PC-9 (cell line): ENCODE results near the gene DNM3. TPM values are rescaled to one million over a fixed set of nuclear protein-coding genes. Genes with fewer than 3 reads are reported as not detected.

Source experiments
- BruUV-seq: library from RNA; stranded (reverse); fragments of 400-500 nt; replicated peaks from 2 replicates; lab custom pipeline; 2021; lab: Mats Ljungman, UMichigan
- CTCF ChIA-PET: fragments of 300-600 bp; sonication (Branson Sonifier 250); formaldehyde crosslinking; loops from one replicate; lab custom pipeline; 2022; ENCODE audit warnings: antibody characterized with exemption; lab: Charles Lee
- POLR2A ChIA-PET: fragments of 300-600 bp; sonication (Branson Sonifier 250); formaldehyde crosslinking; loops from one replicate; lab custom pipeline; 2022; ENCODE audit warnings: antibody characterized with exemption; ENCODE audit not compliant: unreplicated experiment; lab: Charles Lee
- DNase-seq, 2 experiments: peaks; one replicate each; pipeline versions ENCODE4 v3.0.0 to v3.0.0-alpha.2; 2015 to 2022; ENCODE audit warnings: mixed read lengths in 1 of 2
- H2AFZ ChIP-seq: fragments of 200-600 bp; sonication (generic); 2 replicates; pipeline ENCODE4 v1.8.1; 2017; ENCODE audit warnings: antibody characterized with exemption
- H3F3A ChIP-seq: fragments of 200-600 bp; sonication (generic); 2 replicates; pipeline ENCODE4 v1.8.1; 2017; ENCODE audit warnings: antibody characterized with exemption, mild to moderate bottlenecking, low read depth; ENCODE audit not compliant: insufficient read depth
- H3K27ac ChIP-seq: fragments of 200-600 bp; sonication (generic); 2 replicates; pipeline ENCODE4 v1.6.1; 2016; ENCODE audit warnings: mixed run types
- H3K27me3 ChIP-seq: fragments of 200-600 bp; sonication (generic); 2 replicates; pipeline ENCODE4 v1.6.1; 2016; ENCODE audit warnings: low read depth, mixed run types; ENCODE audit not compliant: insufficient read depth
- H3K36me3 ChIP-seq: fragments of 200-600 bp; sonication (generic); 2 replicates; pipeline ENCODE4 v1.6.1; 2016; ENCODE audit warnings: low read depth, mixed run types
- H3K4me1 ChIP-seq: fragments of 200-600 bp; sonication (generic); replicated peaks from 2 replicates; pipeline ENCODE4 v1.6.1; 2016; ENCODE audit warnings: mixed run types; ENCODE audit not compliant: insufficient read depth
- H3K4me2 ChIP-seq: fragments of 200-600 bp; sonication (generic); 2 replicates; pipeline ENCODE4 v1.6.1; 2017; ENCODE audit warnings: mixed run types
- H3K4me3 ChIP-seq: fragments of 200-600 bp; sonication (generic); 2 replicates; pipeline ENCODE4 v1.6.1; 2016; ENCODE audit warnings: mixed run types
- H3K79me2 ChIP-seq: fragments of 200-600 bp; sonication (generic); 2 replicates; pipeline ENCODE4 v1.6.1; 2017; ENCODE audit warnings: low read depth, mixed run types
- H3K9me2 ChIP-seq: fragments of 200-600 bp; sonication (generic); 2 replicates; pipeline ENCODE4 v1.8.1; 2017; ENCODE audit warnings: mild to moderate bottlenecking; ENCODE audit not compliant: insufficient read depth
- H3K9me3 ChIP-seq: fragments of 200-600 bp; sonication (generic); 2 replicates; pipeline ENCODE4 v1.8.1; 2016; ENCODE audit warnings: low read depth; ENCODE audit not compliant: insufficient read depth
- H4K20me1 ChIP-seq: fragments of 200-600 bp; sonication (generic); 2 replicates; pipeline ENCODE4 v1.8.1; 2017; ENCODE audit not compliant: insufficient read depth
- CTCF ChIP-seq: fragments of 200-600 bp; sonication (generic); conservative IDR thresholded peaks from 2 replicates; pipeline ENCODE4 v1.6.1; 2017; ENCODE audit warnings: mixed run types, antibody characterized with exemption, mild to moderate bottlenecking, moderate library complexity
- EZH2 ChIP-seq: fragments of 200-600 bp; sonication (generic); IDR thresholded peaks from 2 replicates; pipeline ENCODE4 v1.8.0; 2017; ENCODE audit warnings: antibody characterized with exemption, low read depth
- intact Hi-C: fragments of 100-400 bp; cut with micrococcal nuclease; formaldehyde crosslinking; loops from one replicate; pipeline ENCODE4 v1.10.0; 2022; ENCODE audit not compliant: unreplicated experiment
- total RNA-seq: library from RNA; stranded (reverse); gene quantifications from 2 replicates; pipeline ENCODE4 v1.2.3, GENCODE V29; 2021

The DNM3 gene
- total RNA-seq, 1 experiment from 2014 or later: 1.7 TPM

GRCh38 chr1:171961861-171962260 is 120.6 kb downstream of the DNM3 start:
- no peak overlapping the region for H3K4me3 ChIP-seq
- H3K79me2 ChIP-seq: no peaks in the 10 kb centered on the region
- H3K4me2 ChIP-seq: no peak overlapping the region
- ChIA-PET POLR2A (no interaction called here), CTCF (no interaction called here)
- H3F3A ChIP-seq: no peaks in the 10 kb centered on the region
- no peaks in the 10 kb centered on the region for H4K20me1 ChIP-seq
- H3K27ac ChIP-seq: no peak overlapping the region
- no peaks in the 10 kb centered on the region for H3K27me3 ChIP-seq
- TF ChIP-seq EZH2 (no peak), CTCF (no peak)
- intact Hi-C loops: no loop called here
- no peaks in the 10 kb centered on the region for H3K9me2 ChIP-seq
- no TSS peak for BruUV-seq
- no peaks in the 10 kb centered on the region for H3K4me1 ChIP-seq
- H3K9me3 ChIP-seq: no peaks in the 10 kb centered on the region
- no peaks in the 10 kb centered on the region for H3K36me3 ChIP-seq
- no peak for DNase-seq
- H2AFZ ChIP-seq: no peak overlapping the region

GRCh38 chr1:171963762-171964161 is 122.5 kb downstream of the DNM3 start:
- TF ChIP-seq CTCF (no peak), EZH2 (no peak)
- H3K27ac ChIP-seq: no peak overlapping the region
- H3F3A ChIP-seq: no peaks in the 10 kb centered on the region
- H3K79me2 ChIP-seq: no peaks in the 10 kb centered on the region
- H3K4me2 ChIP-seq: no peak overlapping the region
- H3K4me1 ChIP-seq: no peaks in the 10 kb centered on the region
- H3K36me3 ChIP-seq: no peaks in the 10 kb centered on the region
- DNase-seq: no peak
- intact Hi-C loops: no loop called here
- no peaks in the 10 kb centered on the region for H4K20me1 ChIP-seq
- H3K27me3 ChIP-seq: no peaks in the 10 kb centered on the region
- H3K9me2 ChIP-seq: no peaks in the 10 kb centered on the region
- BruUV-seq: no TSS peak
- no peak overlapping the region for H2AFZ ChIP-seq
- POLR2A ChIA-PET: no interaction called here
- no peak overlapping the region for H3K4me3 ChIP-seq
- H3K9me3 ChIP-seq: no peaks in the 10 kb centered on the region
- CTCF ChIA-PET: no interaction called here

GRCh38 chr1:171965777-171966176 is 124.5 kb downstream of the DNM3 start:
- H3K9me3 ChIP-seq: no peaks in the 10 kb centered on the region
- H3K27ac ChIP-seq: no peak overlapping the region
- H3F3A ChIP-seq: no peaks in the 10 kb centered on the region
- TF ChIP-seq CTCF: no peak
- no peak for TF ChIP-seq EZH2
- BruUV-seq: no TSS peak
- no peak for DNase-seq
- ChIA-PET CTCF (no interaction called here), POLR2A (no interaction called here)
- H3K9me2 ChIP-seq: no peaks in the 10 kb centered on the region
- no peaks in the 10 kb centered on the region for H3K36me3 ChIP-seq
- intact Hi-C loops: no loop called here
- H3K4me3 ChIP-seq: no peak overlapping the region
- no peaks in the 10 kb centered on the region for H3K79me2 ChIP-seq
- no peaks in the 10 kb centered on the region for H3K4me1 ChIP-seq
- H3K27me3 ChIP-seq: no peaks in the 10 kb centered on the region
- no peak overlapping the region for H3K4me2 ChIP-seq
- H4K20me1 ChIP-seq: no peaks in the 10 kb centered on the region
- no peak overlapping the region for H2AFZ ChIP-seq
